ENCODE results near the gene MBP.

DNA sequence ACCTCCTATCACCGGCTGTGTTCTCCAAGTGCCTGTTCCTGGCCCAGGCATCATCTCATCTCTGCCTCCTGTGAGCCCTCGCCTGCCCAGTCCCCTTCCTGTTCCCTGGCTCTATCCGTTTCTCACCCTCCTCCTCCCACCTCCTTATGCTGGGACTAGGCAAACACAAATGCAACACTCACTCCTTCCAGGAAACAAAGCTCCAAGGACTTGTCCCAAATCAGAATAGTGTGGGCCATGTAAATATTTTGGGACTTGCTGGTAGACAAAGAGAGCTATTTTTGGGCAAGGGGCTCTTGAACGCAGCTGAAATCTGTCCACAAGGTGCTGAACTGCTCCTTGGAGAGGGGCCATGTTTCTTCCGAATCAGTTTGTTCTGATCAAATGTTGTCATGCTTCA is 25.3 kb downstream of the MBP start:
- TF ChIP-seq, protein P1, sequence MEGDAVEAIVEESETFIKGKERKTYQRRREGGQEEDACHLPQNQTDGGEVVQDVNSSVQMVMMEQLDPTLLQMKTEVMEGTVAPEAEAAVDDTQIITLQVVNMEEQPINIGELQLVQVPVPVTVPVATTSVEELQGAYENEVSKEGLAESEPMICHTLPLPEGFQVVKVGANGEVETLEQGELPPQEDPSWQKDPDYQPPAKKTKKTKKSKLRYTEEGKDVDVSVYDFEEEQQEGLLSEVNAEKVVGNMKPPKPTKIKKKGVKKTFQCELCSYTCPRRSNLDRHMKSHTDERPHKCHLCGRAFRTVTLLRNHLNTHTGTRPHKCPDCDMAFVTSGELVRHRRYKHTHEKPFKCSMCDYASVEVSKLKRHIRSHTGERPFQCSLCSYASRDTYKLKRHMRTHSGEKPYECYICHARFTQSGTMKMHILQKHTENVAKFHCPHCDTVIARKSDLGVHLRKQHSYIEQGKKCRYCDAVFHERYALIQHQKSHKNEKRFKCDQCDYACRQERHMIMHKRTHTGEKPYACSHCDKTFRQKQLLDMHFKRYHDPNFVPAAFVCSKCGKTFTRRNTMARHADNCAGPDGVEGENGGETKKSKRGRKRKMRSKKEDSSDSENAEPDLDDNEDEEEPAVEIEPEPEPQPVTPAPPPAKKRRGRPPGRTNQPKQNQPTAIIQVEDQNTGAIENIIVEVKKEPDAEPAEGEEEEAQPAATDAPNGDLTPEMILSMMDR (IDR thresholded peaks at IDR 0.05; ENCODE audit: poor library complexity, severe bottlenecking): no peak
- TF ChIP-seq TAF1 (IDR thresholded peaks at IDR 0.05; ENCODE audit: low read depth): peak; percentile 10

Measured in neural cell (in vitro differentiated cells).